OCI-LY1 (cell line): ENCODE data around the gene RAB7A.

ENCODE experiments used
- H2AFZ ChIP-seq: fragments of 200-600 bp; sonication (generic), shearing (Covaris generic); 2 replicates; pipeline ENCODE4 v1.6.0; 2014; ENCODE audit warnings: antibody characterized with exemption, mild to moderate bottlenecking, low read length
- H3F3A ChIP-seq: fragments of 200-600 bp; sonication (generic), shearing (Covaris generic); 2 replicates; pipeline ENCODE4 v1.6.0; 2014; ENCODE audit warnings: mild to moderate bottlenecking, antibody characterized with exemption, low read length, moderate library complexity; ENCODE audit not compliant: insufficient read depth
- H3K27ac ChIP-seq: fragments of 200-600 bp; sonication (generic); 2 replicates; pipeline ENCODE4 v1.5.1; 2014; ENCODE audit warnings: low read length, mixed run types, mild to moderate bottlenecking, low read depth; ENCODE audit not compliant: poor library complexity, severe bottlenecking
- H3K27me3 ChIP-seq: fragments of 200-600 bp; sonication (generic); 2 replicates; pipeline ENCODE4 v1.6.0; 2014; ENCODE audit warnings: antibody characterized with exemption, mild to moderate bottlenecking, low read length, moderate library complexity; ENCODE audit not compliant: insufficient read depth
- H3K36me3 ChIP-seq: fragments of 200-600 bp; sonication (generic); 2 replicates; pipeline ENCODE4 v1.6.1; 2014; ENCODE audit warnings: mild to moderate bottlenecking, antibody characterized with exemption, low read length, moderate library complexity, mixed read lengths; ENCODE audit not compliant: insufficient read depth
- H3K4me1 ChIP-seq: fragments of 200-600 bp; sonication (generic); 2 replicates; pipeline ENCODE4 v1.5.1; 2014; ENCODE audit warnings: mild to moderate bottlenecking, low read length, moderate library complexity; ENCODE audit not compliant: insufficient read depth, severe bottlenecking
- H3K4me2 ChIP-seq: fragments of 200-600 bp; sonication (generic), shearing (Covaris generic); 2 replicates; pipeline ENCODE4 v1.6.1; 2014; ENCODE audit warnings: low read length
- H3K4me3 ChIP-seq: fragments of 200-600 bp; sonication (generic); 2 replicates; pipeline ENCODE4 v1.5.1; 2014; ENCODE audit warnings: low read length, low read depth, mild to moderate bottlenecking, mixed read lengths; ENCODE audit not compliant: poor library complexity, severe bottlenecking
- H3K79me2 ChIP-seq: fragments of 200-600 bp; shearing (Covaris generic); 2 replicates; pipeline ENCODE4 v1.6.1; 2016; ENCODE audit warnings: mixed run types, low read length, mixed read lengths; ENCODE audit not compliant: insufficient read depth
- H3K9ac ChIP-seq: fragments of 200-600 bp; sonication (generic), shearing (Covaris generic); 2 replicates; pipeline ENCODE4 v1.6.1; 2014; ENCODE audit warnings: mild to moderate bottlenecking, low read length, mixed read lengths
- H3K9me2 ChIP-seq: fragments of 200-600 bp; sonication (generic), shearing (Covaris generic); 2 replicates; pipeline ENCODE4 v1.6.1; 2014; ENCODE audit warnings: low read depth, mild to moderate bottlenecking, low read length, mixed read lengths
- H3K9me3 ChIP-seq: fragments of 200-600 bp; shearing (Covaris generic); 2 replicates; pipeline ENCODE4 v1.6.1; 2014; ENCODE audit warnings: low read length, mixed read lengths
- H4K20me1 ChIP-seq: fragments of 200-600 bp; sonication (generic), shearing (Covaris generic); 2 replicates; pipeline ENCODE4 v1.6.0; 2016; ENCODE audit warnings: mild to moderate bottlenecking, low read length; ENCODE audit not compliant: insufficient read depth
- EZH2 ChIP-seq: fragments of 200-600 bp; sonication (generic), shearing (Covaris generic); IDR thresholded peaks from 2 replicates; pipeline ENCODE4 v1.8.0; 2017; ENCODE audit warnings: borderline replicate concordance, mixed run types, mild to moderate bottlenecking, antibody characterized with exemption, low read length, moderate library complexity, mixed read lengths
- TF ChIP-seq, protein P1 (sequence below): fragments of 200-600 bp; sonication (generic), shearing (Covaris generic); IDR thresholded peaks from 2 replicates; pipeline ENCODE4 v1.5.1; 2017; ENCODE audit warnings: mild to moderate bottlenecking, antibody characterized with exemption, low read length, moderate library complexity, mixed read lengths

Gene RAB7A

DNA sequence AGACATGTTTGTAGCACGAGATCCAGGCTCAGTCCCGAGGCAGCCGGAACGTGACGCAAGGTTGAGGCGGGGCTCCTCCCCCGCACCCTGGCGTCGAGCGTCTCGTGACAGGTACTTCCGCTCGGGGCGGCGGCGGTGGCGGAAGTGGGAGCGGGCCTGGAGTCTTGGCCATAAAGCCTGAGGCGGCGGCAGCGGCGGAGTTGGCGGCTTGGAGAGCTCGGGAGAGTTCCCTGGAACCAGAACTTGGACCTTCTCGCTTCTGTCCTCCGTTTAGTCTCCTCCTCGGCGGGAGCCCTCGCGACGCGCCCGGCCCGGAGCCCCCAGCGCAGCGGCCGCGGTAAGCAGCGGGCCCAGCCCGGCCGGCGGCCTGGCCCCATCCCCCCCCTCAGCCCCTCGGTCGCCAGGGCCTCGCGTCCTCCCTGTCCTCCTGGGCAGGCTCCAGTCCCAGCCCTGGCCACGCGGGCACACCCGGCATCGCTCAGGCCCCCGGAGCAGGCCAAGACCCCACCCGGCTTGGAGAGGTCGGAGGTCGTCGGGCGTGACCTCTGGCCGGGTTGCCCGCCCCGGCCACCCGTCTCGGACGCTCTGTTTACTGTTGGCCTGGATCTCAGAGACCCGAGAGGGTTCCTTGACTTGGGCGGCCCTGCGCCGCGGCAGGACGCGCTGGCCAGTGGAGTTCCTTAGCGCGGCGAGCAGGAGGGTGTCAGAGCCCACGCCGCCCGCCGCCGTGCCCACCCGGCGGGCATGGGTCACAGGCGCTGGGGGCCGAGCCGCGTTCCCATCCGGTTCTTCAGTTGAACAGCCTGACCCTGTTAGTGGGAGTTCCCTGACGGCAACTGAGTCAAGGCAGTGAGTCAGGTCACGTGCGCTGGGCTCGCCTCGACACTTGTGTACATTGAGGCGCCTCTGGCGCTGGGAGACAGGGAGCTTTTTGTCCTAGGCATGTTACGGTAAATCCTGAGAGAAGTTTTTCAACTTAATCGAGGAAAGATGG, at the start of gene RAB7A:
RAB7A (plus strand) TSS at position 161 of the 994 bp plus-strand sequence. CDS start 69,185 bp downstream, outside the sequence.
- H3K9ac ChIP-seq = peak within 1 kb of the TSS; percentile 92
- peak within 1 kb of the TSS; percentile 93 for H3K4me2 ChIP-seq
- TF ChIP-seq, protein P1, sequence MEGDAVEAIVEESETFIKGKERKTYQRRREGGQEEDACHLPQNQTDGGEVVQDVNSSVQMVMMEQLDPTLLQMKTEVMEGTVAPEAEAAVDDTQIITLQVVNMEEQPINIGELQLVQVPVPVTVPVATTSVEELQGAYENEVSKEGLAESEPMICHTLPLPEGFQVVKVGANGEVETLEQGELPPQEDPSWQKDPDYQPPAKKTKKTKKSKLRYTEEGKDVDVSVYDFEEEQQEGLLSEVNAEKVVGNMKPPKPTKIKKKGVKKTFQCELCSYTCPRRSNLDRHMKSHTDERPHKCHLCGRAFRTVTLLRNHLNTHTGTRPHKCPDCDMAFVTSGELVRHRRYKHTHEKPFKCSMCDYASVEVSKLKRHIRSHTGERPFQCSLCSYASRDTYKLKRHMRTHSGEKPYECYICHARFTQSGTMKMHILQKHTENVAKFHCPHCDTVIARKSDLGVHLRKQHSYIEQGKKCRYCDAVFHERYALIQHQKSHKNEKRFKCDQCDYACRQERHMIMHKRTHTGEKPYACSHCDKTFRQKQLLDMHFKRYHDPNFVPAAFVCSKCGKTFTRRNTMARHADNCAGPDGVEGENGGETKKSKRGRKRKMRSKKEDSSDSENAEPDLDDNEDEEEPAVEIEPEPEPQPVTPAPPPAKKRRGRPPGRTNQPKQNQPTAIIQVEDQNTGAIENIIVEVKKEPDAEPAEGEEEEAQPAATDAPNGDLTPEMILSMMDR = no peak
- peaks cover 14% of the 10 kb centered on the region for H3K36me3 ChIP-seq
- no peaks in the 10 kb centered on the region for H3K9me2 ChIP-seq
- H4K20me1 ChIP-seq = no peaks in the 10 kb centered on the region
- peaks cover 49% of the 10 kb centered on the region for H3K4me1 ChIP-seq
- peak within 1 kb of the TSS; percentile 31 for H3K27ac ChIP-seq
- peak within 1 kb of the TSS; percentile 88 for H2AFZ ChIP-seq
- peaks cover 52% of the 10 kb centered on the region for H3K79me2 ChIP-seq
- H3K9me3 ChIP-seq = no peaks in the 10 kb centered on the region
- no peaks in the 10 kb centered on the region for H3K27me3 ChIP-seq
- peak within 1 kb of the TSS; percentile 92 for H3K4me3 ChIP-seq
- no peaks in the 10 kb centered on the region for H3F3A ChIP-seq

GRCh38 chr3:128679338-128679737, 46.6 kb upstream of the RAB7A start:
- 0 out of 2 replicates have a peak overlapping the region, but pooled peaks have one; percentile 95 for H3K4me2 ChIP-seq
- H4K20me1 ChIP-seq = no peaks in the 10 kb centered on the region
- no peak overlapping the region for H2AFZ ChIP-seq
- no peaks in the 10 kb centered on the region for H3K36me3 ChIP-seq
- no peak overlapping the region for H3K4me3 ChIP-seq
- no peaks in the 10 kb centered on the region for H3K27me3 ChIP-seq
- peaks cover 6% of the 10 kb centered on the region; the same call in 1 of the 2 replicates for H3F3A ChIP-seq
- peak overlapping the region; percentile 80 for H3K27ac ChIP-seq
- H3K9me2 ChIP-seq = no peaks in the 10 kb centered on the region
- no peak for TF ChIP-seq EZH2
- TF ChIP-seq, protein P1 = no peak
- H3K4me1 ChIP-seq = peaks cover 41% of the 10 kb centered on the region
- no peaks in the 10 kb centered on the region for H3K9me3 ChIP-seq
- no peaks in the 10 kb centered on the region for H3K79me2 ChIP-seq
- H3K9ac ChIP-seq = no peak overlapping the region

GRCh38 chr3:128680603-128681368, 45.2 kb upstream of the RAB7A start:
- H3K4me2 ChIP-seq = peak overlapping the region; percentile 95
- H3K4me1 ChIP-seq = peaks cover 26% of the 10 kb centered on the region
- TF ChIP-seq, protein P1 = peak; percentile 99
- TF ChIP-seq EZH2 = no peak
- no peaks in the 10 kb centered on the region for H3K79me2 ChIP-seq
- no peaks in the 10 kb centered on the region for H3K27me3 ChIP-seq
- no peaks in the 10 kb centered on the region for H3K9me3 ChIP-seq
- peaks cover 6% of the 10 kb centered on the region; the same call in 1 of the 2 replicates for H3F3A ChIP-seq
- H4K20me1 ChIP-seq = no peaks in the 10 kb centered on the region
- no peaks in the 10 kb centered on the region for H3K36me3 ChIP-seq
- H3K27ac ChIP-seq = peak overlapping the region; percentile 80
- H3K9ac ChIP-seq = peak overlapping the region; percentile 91
- peak overlapping the region; percentile 85 for H2AFZ ChIP-seq
- H3K9me2 ChIP-seq = no peaks in the 10 kb centered on the region
- H3K4me3 ChIP-seq = peak overlapping the region; percentile 70
